Activated CD4-positive, alpha-beta T cell treated with anti-CD3 and anti-CD28 coated beads for 1 hour (primary cell): Measurements from ENCODE around the gene OTOG.
A peak's percentile ranks its signal among the peaks of the same experiment; 100 is the strongest.

ENCODE experiments used
- DNase-seq: peaks from one replicate; pipeline ENCODE4 v3.0.0-alpha.2; 2020

OTOG gene

DNA sequence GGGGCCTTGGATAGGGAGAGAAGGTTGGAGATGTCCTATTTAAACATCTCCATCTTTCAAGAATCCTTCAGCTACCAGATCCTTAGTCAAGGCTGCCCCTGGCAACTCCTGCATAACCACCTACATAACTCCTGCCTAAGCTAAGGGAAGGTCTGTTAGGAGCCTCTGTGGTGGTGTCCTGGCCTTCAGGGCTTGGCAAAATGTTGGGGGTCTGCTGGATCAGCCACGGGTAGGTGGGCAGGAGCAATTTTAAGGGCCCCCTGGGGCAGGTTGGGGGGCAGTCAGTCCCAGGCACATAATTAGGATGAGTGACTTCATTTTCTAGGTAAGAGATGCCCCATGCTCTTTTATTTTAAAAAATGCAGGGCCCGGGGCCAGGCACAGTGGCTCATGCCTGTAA, 28.7 kb upstream of the OTOG start:
- no peak for DNase-seq

- no peak for DNase-seq
These were observed 27.8 kb upstream of the OTOG start for GRCh38 chr11:17519061-17519885.

GRCh38 chr11:17521106-17521900, 25.8 kb upstream of the OTOG start:
- no peak for DNase-seq

- DNase-seq, result no peak
These were observed 24.4 kb upstream of the OTOG start for GRCh38 chr11:17522655-17523054.

DNA sequence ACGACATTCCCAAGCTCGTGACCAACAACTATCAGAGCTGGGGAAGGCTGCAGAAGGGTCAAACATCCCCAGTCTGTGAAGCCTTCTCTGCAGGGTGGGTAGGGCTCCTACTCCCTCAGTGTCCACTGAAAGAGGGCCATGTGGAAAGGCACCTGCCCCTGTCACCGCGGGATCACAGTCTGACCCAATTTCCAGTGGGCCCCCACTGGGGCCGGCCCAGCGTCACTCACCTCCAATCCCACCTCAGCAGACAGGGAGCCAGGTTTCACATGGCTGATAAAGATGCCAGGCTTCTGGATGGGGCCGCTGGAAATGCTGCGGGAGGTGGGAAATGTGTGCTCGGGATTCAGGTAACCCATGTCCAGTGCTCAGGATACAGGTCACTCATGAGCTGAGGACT, 22.8 kb upstream of the OTOG start:
- DNase-seq, result no peak

DNA sequence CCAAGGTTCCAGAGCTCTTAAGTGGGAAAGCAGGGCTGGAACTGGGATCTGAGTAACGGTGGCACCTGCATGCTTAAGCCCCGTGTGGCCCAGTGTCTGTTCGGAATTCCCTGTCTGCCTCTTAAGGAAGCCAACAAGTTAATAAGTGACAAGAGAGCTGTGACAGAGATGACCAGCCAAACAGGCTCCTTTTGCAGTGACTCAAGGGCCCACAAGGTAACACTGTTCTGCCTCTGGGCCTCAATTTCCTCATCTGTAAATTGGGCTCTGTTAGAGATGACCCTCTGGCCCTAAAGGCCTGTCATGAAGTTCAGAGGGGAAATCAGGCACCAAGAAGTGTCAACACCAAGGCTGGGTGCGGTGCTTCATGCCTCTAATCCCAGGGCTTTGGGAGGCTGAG, 21.5 kb upstream of the OTOG start:
- no peak for DNase-seq

DNA sequence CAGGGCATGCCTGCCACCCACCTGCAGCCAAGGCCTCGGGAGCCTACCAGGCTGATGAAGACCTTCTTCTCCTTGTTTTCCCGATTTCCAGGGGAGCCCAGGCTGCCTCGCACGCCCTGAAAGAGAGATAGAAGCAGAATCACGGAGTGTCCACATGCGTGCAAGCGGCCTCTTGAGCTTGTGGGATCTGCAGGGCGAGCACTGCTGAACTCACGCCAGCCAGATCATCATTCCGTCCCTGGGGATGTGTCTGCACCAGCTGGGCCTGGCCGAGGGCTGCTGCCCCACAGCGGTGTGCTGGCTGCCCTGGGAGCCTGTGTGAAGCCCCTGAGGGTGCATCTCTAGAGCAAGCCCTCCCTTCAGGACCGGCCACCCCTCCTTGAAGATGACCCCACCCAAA, 20.7 kb upstream of the OTOG start:
- no peak for DNase-seq

DNA sequence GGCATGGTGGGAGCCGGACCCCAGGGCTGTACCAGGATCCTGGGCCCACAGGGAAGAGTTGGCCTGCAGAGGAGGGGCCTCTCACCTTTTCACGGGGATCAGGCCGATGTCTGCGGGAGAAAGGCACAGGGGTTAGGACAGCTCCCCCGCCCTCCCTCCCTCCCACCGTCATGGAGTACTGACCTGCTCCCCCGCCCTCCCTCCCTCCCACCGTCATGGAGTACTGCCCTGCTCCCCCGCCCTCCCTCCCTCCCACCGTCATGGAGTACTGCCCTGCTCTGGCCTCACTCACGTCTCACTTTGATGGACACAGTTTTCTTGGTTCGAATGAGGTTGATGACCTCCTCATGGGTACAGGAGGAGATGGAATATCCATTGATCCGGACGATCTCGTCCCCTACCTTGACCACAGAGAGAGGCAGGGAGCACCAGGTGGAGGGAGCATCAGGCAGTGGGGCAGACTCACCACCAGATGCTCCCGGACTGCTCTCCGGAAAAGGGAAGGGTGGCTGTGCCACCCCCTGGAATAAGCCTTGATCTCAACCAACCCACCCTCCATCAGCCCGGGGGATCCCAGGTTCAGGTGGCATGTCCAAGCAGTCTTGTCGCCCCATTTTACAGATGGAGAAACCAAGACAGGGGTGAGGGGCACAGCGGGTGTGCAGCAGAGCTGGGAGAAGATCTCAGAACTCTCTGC, 20.0 kb upstream of the OTOG start:
- no peak for DNase-seq

DNA sequence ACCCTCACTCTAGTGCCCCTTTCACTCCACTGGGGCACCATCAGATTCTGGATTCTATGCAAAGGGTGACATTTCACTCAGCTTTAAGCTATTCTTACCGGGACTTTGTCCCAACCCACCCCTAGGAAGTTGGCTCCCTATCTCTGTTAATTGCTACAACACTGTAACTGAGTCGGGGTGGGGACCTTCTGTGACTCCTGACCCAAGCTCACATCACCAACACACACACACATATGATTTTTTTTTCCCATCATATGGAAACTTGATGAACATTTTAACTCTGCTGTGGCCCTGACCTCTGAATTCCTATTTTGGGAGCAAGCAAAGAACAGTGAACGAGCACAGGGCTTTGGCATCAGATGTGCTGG, 19.4 kb upstream of the OTOG start:
- DNase-seq, result no peak

GRCh38 chr11:17528181-17528691, 18.8 kb upstream of the OTOG start:
- DNase-seq, result peak; percentile 16

- no peak for DNase-seq
These were observed 17.9 kb upstream of the OTOG start for GRCh38 chr11:17528906-17529843.

DNA sequence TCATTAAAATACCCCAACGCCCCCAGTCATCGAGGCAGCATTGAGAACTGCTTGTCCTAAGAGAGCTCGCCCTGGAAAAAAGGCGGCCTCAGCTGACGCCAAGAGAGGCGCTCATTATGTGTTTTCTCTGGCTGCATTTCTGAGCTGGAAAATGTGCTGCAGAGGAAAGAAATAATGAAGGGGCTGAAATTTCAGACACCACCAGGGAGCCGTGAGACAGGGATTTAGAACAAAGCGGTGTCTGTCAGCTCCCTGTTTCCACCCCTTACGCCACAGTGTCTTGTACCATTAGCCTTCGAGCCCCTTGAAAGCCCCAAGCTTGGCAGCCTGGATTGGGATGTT, 17.2 kb upstream of the OTOG start:
- no peak for DNase-seq

GRCh38 chr11:17531071-17531600, 15.9 kb upstream of the OTOG start:
- no peak for DNase-seq

- DNase-seq, result no peak
These were observed 15.4 kb upstream of the OTOG start for GRCh38 chr11:17531636-17532113.

- no peak for DNase-seq
These were observed 14.3 kb upstream of the OTOG start for GRCh38 chr11:17532784-17533183.

DNA sequence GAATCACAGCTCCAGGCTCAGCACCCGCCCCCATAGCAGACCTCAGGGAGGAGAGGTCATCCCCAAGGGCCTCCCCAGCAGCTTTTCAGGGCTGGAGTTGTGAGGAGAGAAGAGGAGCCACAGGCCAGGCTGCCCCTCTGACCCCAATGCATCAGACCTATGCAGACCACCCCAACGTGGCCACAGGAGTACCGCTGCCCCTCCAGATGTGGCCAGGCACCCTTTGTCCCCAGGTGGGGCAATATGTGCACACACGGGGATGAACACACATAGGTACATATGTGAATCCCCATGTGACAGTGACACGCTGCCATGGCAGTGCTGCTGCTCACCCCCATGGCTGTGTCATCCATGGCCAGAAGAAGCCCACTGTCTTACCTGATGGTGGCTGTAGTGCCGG, 13.7 kb upstream of the OTOG start:
- no peak for DNase-seq

DNA sequence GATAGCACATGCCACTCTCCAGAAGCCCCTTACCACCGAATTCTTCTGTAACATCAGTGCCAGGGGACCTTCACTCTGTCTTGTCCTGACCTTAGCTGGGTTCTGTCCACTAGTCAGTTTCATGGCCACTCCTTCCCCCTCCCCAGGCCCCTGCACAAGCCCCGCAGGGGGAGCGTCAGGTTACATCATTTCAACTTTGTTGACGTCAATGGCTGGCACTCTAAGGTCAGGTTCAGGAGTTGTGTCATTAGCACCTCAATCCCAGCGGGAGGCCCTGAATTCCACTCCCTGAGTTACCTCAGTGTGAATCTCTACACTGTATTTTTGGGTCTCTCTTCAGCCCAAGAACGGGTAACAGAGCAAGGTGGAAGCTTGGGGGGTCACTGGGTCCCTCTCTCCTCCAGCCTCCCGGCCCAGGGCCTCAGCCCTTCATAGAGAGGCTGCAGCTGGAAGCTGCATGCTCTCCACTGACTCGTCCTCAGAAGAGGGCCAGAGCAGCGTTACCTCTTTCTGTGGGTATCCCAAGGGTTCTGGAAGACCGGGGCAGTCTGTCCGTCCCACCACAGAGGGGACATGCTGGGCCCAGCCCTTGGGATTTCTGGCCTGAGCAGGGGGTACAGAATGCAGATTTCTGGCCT, 13.2 kb upstream of the OTOG start:
- no peak for DNase-seq

GRCh38 chr11:17535488-17535887, 11.6 kb upstream of the OTOG start:
- DNase-seq, result no peak

DNA sequence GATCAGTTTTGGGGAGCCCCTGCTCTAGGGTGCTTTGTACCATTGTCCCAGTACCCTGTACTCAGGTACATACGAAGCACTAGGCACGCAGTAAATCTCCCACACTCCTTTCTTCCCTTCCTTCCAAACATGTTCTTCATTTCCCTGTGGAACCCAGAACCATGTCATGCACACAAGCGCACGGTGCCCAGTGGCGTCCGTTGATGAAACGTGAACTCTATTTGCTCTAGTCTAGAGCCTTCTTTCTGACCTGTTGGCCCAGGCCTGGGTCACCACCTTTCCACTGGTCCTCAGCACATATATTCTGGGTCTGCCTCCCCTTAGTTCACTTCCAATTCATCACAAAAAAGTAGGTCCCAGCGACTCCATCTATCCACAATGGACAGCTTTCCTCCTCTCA, 9.8 kb upstream of the OTOG start:
- DNase-seq, result no peak

DNA sequence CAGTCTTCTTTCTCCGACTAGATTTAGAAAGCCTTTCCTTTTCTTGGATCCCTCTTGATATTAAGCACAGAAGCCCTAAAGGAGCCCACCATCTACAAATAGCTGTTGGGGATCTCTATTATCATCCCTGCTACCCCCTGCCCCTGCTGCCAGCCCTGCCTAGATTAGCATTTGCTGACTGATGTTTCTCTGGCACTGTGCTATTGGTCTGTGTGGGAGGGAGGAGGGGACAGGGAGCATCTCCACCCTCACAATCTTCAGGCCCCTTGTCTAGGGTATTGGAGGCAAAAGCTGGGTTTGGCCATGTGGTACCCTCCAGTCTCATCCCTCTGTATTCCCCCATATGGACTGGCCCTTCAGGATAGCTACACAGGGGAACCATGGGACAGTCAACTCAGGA, 9.0 kb upstream of the OTOG start:
- no peak for DNase-seq

DNA sequence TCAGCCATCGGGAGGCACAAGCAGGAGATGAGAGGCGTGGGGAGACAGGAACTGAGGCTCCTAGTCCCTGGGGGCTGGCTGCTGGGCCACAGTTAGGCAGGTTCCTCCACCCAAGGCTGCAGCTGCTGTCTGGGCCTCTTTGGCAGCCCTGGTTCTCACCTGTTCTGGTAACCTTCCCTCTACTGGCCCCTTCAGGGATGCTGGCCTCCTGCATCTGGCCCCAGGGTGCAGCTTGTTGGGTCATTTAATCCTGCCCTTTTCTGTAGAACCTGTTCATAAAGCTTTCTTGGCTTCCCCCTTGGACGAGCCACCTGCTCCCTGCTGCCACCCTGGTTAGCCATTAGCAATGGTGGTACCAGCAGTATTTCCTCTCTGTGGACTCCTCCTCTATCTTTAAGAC, 8.3 kb upstream of the OTOG start:
- no peak for DNase-seq

GRCh38 chr11:17540807-17541206, 6.3 kb upstream of the OTOG start:
- no peak for DNase-seq
